Measurements from ENCODE around the gene MYOZ2.

DNA sequence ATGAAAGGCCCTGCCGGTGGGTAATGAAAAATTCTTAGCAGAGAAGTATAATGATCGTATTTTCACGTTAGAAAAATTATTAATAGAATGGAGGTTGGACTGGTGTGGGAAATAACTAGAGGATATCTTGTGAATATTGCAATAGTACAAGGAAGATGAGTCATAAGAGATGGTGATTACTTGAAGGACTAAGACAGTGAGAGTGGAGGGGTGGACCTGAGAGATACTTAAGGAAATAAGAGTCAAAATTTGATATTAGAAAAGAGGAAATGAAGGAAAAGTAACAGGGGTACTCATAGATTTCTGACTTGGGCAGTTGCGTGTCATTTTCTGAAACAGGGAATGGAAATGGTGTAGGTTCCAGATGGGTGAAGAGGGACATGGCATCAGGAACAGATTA is 75.1 kb downstream of the MYOZ2 start:
- TF ChIP-seq ZNF274 (IDR thresholded peaks at IDR 0.05; ENCODE audit: low read depth, low read length), result no peak
- no peak for TF ChIP-seq YY1 (IDR thresholded peaks at IDR 0.05; ENCODE audit: insufficient read depth, insufficient read length)
- TF ChIP-seq SUZ12 (IDR thresholded peaks at IDR 0.05; ENCODE audit: extremely low read depth, insufficient read depth, insufficient read length), result no peak

Data from NT2/D1 (cell line).